K562 (cell line): ENCODE data around the gene HELZ2. TPM values are rescaled to one million over a fixed set of nuclear protein-coding genes. Genes with fewer than 3 reads are reported as not detected.

Source experiments
- ATAC-seq: fragments of 200-7000 bp; cut with Tn5 transposase; 3 replicates; pipeline ENCODE4 v1.9.1; 2020; ENCODE audit warnings: moderate library complexity
- BruUV-seq: library from RNA; stranded (reverse); fragments of 400-500 nt; replicated peaks from 2 replicates; lab custom pipeline; 2021; lab: Mats Ljungman, UMichigan
- CTCF ChIA-PET: fragments of 300-600 bp; formaldehyde crosslinking; extraction: SDS; loops from one replicate; lab custom pipeline; 2021; ENCODE audit warnings: low intra/inter-chr PET ratio; lab: Yijun Ruan, JAX
- POLR2A ChIA-PET: fragments of 300-600, 350-650 bp; sonication (Branson Sonifier 250); formaldehyde crosslinking; extraction: SDS; loops from one replicate; lab custom pipeline; 2021; ENCODE audit warnings: antibody characterized with exemption, inconsistent platforms; lab: Yijun Ruan, JAX
- DNase-seq, 4 experiments: peaks; one replicate each; pipeline versions ENCODE4 v3.0.0 to v3.0.0-alpha.2; 2011 to 2018; ENCODE audit warnings: low spot score in 3 of 4, mixed read lengths in 3 of 4; ENCODE audit errors: extremely low read depth in 1 of 4
- FAIRE-seq: peaks from 2 replicates; lab custom pipeline; 2011; peaks lifted over from hg19 to GRCh38; lab: Jason Lieb, UNC
- H2AFZ ChIP-seq: 2 replicates; pipeline ENCODE4 v1.6.0; 2011; ENCODE audit warnings: low read depth, low read length, control low read depth, inconsistent platforms
- H3K27ac ChIP-seq: fragments of 200-600 bp; 3 replicates; pipeline ENCODE4 v1.8.0; 2011; ENCODE audit warnings: low read depth, mild to moderate bottlenecking, control low read depth, inconsistent platforms, low read length, moderate library complexity, mixed read lengths; ENCODE audit errors: extremely low read depth
- H3K27me3 ChIP-seq, 2 experiments: fragments of 300-600 bp in 1 of 2; 2 replicates in 1 of 2; 3 replicates in 1 of 2; pipeline versions ENCODE4 v1.6.0 to v1.8.0; 2011; ENCODE audit warnings: inconsistent platforms in 2 of 2, low read length in 2 of 2, mild to moderate bottlenecking in 1 of 2, mixed read lengths in 1 of 2, moderate library complexity in 1 of 2; ENCODE audit not compliant: control insufficient read depth in 2 of 2, insufficient read depth in 2 of 2
- H3K36me3 ChIP-seq: fragments of 300-600 bp; 3 replicates; pipeline ENCODE4 v1.8.0; 2011; ENCODE audit warnings: mild to moderate bottlenecking, low read length, inconsistent platforms; ENCODE audit not compliant: control insufficient read depth, insufficient read depth
- H3K4me1 ChIP-seq, 2 experiments: fragments of 200-600 bp in 1 of 2; replicated peaks in 1 of 2; 2 replicates in 1 of 2; 3 replicates in 1 of 2; pipeline versions ENCODE4 v1.5.1 to v1.8.0; 2011; ENCODE audit warnings: inconsistent platforms in 2 of 2, low read length in 2 of 2, mild to moderate bottlenecking in 1 of 2, mixed read lengths in 1 of 2, moderate library complexity in 1 of 2; ENCODE audit not compliant: control insufficient read depth in 2 of 2, insufficient read depth in 2 of 2
- H3K4me2 ChIP-seq: 2 replicates; pipeline ENCODE4 v1.6.1; 2011; ENCODE audit warnings: low read length, control low read depth, inconsistent platforms, mixed read lengths; ENCODE audit not compliant: insufficient read depth
- H3K4me3 ChIP-seq: fragments of 200-600 bp; sonication (generic), shearing (Covaris generic); 2 replicates; pipeline ENCODE4 v1.5.1; 2016; ENCODE audit warnings: control low read depth, inconsistent platforms
- H3K79me2 ChIP-seq: fragments of 200-600 bp; 3 replicates; pipeline ENCODE4 v1.8.0; 2011; ENCODE audit warnings: low read length, inconsistent platforms; ENCODE audit not compliant: control insufficient read depth, insufficient read depth
- H3K9ac ChIP-seq, 2 experiments: 2 replicates each; pipeline versions ENCODE4 v1.6.0 to v1.6.1; 2011; ENCODE audit warnings: low read depth in 2 of 2, low read length in 2 of 2, control low read depth in 1 of 2, inconsistent platforms in 1 of 2, mild to moderate bottlenecking in 1 of 2, mixed read lengths in 1 of 2; ENCODE audit not compliant: insufficient read depth in 1 of 2
- H3K9me1 ChIP-seq: one replicate; pipeline ENCODE4 v1.6.0; 2011; ENCODE audit warnings: inconsistent platforms, mild to moderate bottlenecking, low read length, moderate library complexity; ENCODE audit not compliant: control insufficient read depth, insufficient read depth
- H3K9me3 ChIP-seq: replicated peaks from 2 replicates; pipeline ENCODE4 v1.5.1; 2011; ENCODE audit warnings: low read depth, low read length, inconsistent platforms; ENCODE audit not compliant: control insufficient read depth, insufficient read depth
- H4K20me1 ChIP-seq: replicated peaks from 2 replicates; pipeline ENCODE4 v1.6.1; 2011; ENCODE audit warnings: low read length, inconsistent platforms, mixed read lengths; ENCODE audit not compliant: control insufficient read depth, insufficient read depth
- CCNT2 ChIP-seq: IDR thresholded peaks from 2 replicates; pipeline ENCODE4 v1.6.1; 2011; ENCODE audit warnings: borderline replicate concordance, low read depth, mild to moderate bottlenecking, moderate library complexity, mixed read lengths, low read length; ENCODE audit not compliant: insufficient read length; ENCODE audit errors: extremely low read depth
- EP300 ChIP-seq: IDR thresholded peaks from 2 replicates; pipeline ENCODE4 v1.6.1; 2012; ENCODE audit warnings: low read length, improper control_type of control experiment
- JUN ChIP-seq, 2 experiments: sonication (generic) in 1 of 2; formaldehyde crosslinking in 1 of 2; IDR thresholded peaks; 2 replicates each; pipeline versions ENCODE4 v1.6.1 to v1.8.0; 2012 to 2022; ENCODE audit warnings: borderline replicate concordance in 2 of 2, mild to moderate bottlenecking in 2 of 2, improper control_type of control experiment in 1 of 2, low read depth in 1 of 2, low read length in 1 of 2, missing genetic modification reagents in 1 of 2
- MLX ChIP-seq, 2 experiments: fragments of 450-650 bp in 1 of 2; sonication (generic) in 1 of 2; formaldehyde crosslinking; conservative IDR thresholded peaks; 2 replicates each; pipeline versions ENCODE4 v1.4.0 to v1.8.1; 2020 to 2022; ENCODE audit warnings: mild to moderate bottlenecking in 1 of 2, missing genetic modification reagents in 1 of 2
- POLR2G ChIP-seq: fragments of 200-400 bp; formaldehyde crosslinking; IDR thresholded peaks from 2 replicates; pipeline ENCODE4 v1.6.1; 2017; ENCODE audit warnings: low read depth, mild to moderate bottlenecking, antibody characterized with exemption, low read length, moderate library complexity
- RERE ChIP-seq: sonication (generic); formaldehyde crosslinking; IDR thresholded peaks from 2 replicates; pipeline ENCODE4 v1.8.0; 2023; ENCODE audit warnings: missing genetic modification reagents, mild to moderate bottlenecking, borderline replicate concordance
- TAF1 ChIP-seq: IDR thresholded peaks from 2 replicates; pipeline ENCODE4 v1.6.1; 2011; ENCODE audit warnings: mild to moderate bottlenecking, low read length, moderate library complexity; ENCODE audit not compliant: insufficient read depth, control insufficient read depth, severe bottlenecking; ENCODE audit errors: extremely low read depth
- XRCC5 ChIP-seq: fragments of 200-400 bp; formaldehyde crosslinking; IDR thresholded peaks from 2 replicates; pipeline ENCODE4 v1.6.1; 2017; ENCODE audit warnings: low read depth, mild to moderate bottlenecking, low read length
- ZBTB33 ChIP-seq: sonication (generic); formaldehyde crosslinking; IDR thresholded peaks from 2 replicates; pipeline ENCODE4 v1.8.1; 2023; ENCODE audit warnings: mild to moderate bottlenecking, missing genetic modification reagents
- WGBS: fragments of 100-300 bp; shearing (Covaris generic); methylation state at CpG from one replicate; pipeline ENCODE4 v1.1.6; 2016; ENCODE audit warnings: low coverage, mixed read lengths; ENCODE audit not compliant: insufficient coverage; ENCODE audit errors: missing lambda C conversion rate; 5-methylcytosine and 5-hydroxymethylcytosine counted together
- in situ Hi-C: fragments of 300-500 bp; cut with MboI; formaldehyde crosslinking; loops from 4 replicates; pipeline ENCODE4 v1.15.0; 2018; ENCODE audit warnings: inconsistent platforms, mixed read lengths
- intact Hi-C: fragments of 100-400 bp; cut with micrococcal nuclease; formaldehyde crosslinking; loops from 2 replicates; pipeline ENCODE4 v1.14.2; 2022
- polyA plus RNA-seq, 8 experiments: library from polyadenylated mRNA; depleted of rRNA in 4 of 8; stranded (reverse) in 5 of 8; unstranded in 3 of 8; fragments of >200 nt; fragmentation: Nextera tagmentation in 2 of 8; fragmentation: Illumina TruSeq in 1 of 8; extraction: Ambion mirVana in 2 of 8; extraction: Trizol in 1 of 8; gene quantifications; 2 replicates each; pipeline versions ENCODE4 v1.2.1 to v1.2.3, GENCODE V29; 2011 to 2014; ENCODE audit warnings: inconsistent platforms in 1 of 8, missing spikeins in 1 of 8
- total RNA-seq, 7 experiments: library from RNA; depleted of rRNA in 6 of 7; stranded (reverse); fragments of >200 nt in 6 of 7; fragmentation: Illumina TruSeq in 2 of 7; extraction: Trizol in 2 of 7; gene quantifications; 2 replicates each; pipeline versions ENCODE4 v1.2.1 to v1.2.3, GENCODE V29; 2011 to 2021; ENCODE audit warnings: low replicate concordance in 1 of 7

HELZ2 gene
- total and polyA plus RNA-seq, 9 of the 15 experiments (the other 6 are each of a cell fraction or from before 2014, with no cell fraction given), result 0.03 to 7.8 (median 2.9) TPM; not detected in 1

GRCh38 chr20:63598479-63599395, 24.7 kb upstream of the HELZ2 start:
- ChIA-PET CTCF (no interaction called here), POLR2A (interaction anchor here (0.8 to 1.5 kb wide), 5 partner anchors 10 to 28 kb away, joined by 3 to 4 read pairs (median 3); partner anchors contain the start of gene GMEB2)
- intact Hi-C loops (no loop called here), in situ Hi-C loops (no loop called here)
- H3K27me3 ChIP-seq, result no peaks in the 10 kb centered on the region
- H3K4me1 ChIP-seq, result peaks cover 0 to 10% of the 10 kb centered on the region in 2 experiments; a peak in 2 of 5 replicates
- peak overlapping the region in 1 of 2 experiments; percentile 54; a peak in 1 of 4 replicates for H3K9ac ChIP-seq
- H3K4me2 ChIP-seq, result no peak overlapping the region
- no peaks in the 10 kb centered on the region for H3K9me3 ChIP-seq
- no peak overlapping the region for H3K4me3 ChIP-seq
- H3K36me3 ChIP-seq, result peaks cover 47% of the 10 kb centered on the region; the same call in 2 of the 3 replicates
- no peak overlapping the region for H3K27ac ChIP-seq
- no peak for ATAC-seq
- no peaks in the 10 kb centered on the region for H3K79me2 ChIP-seq
- H4K20me1 ChIP-seq, result no peaks in the 10 kb centered on the region
- FAIRE-seq, result no peak
- no peak for DNase-seq
- WGBS, result 76% methylated on average over 27 of the region's 33 CpGs
- peaks cover 9% of the 10 kb centered on the region for H3K9me1 ChIP-seq
- BruUV-seq, result no TSS peak
- H2AFZ ChIP-seq, result no peak overlapping the region
- TF ChIP-seq POLR2G, result 0 out of 2 replicates have a peak, but pooled peaks have one; percentile 47
- no peak for TF ChIP-seq EP300
- TF ChIP-seq RERE (CRISPR knock-in tag), result no peak
- TF ChIP-seq CCNT2, result no peak
- TF ChIP-seq XRCC5, result no peak
- no peak for TF ChIP-seq MLX (CRISPR knock-in tag; conservative IDR thresholded peaks at IDR 0.05)
- 0 out of 2 replicates have a peak, but pooled peaks have one; percentile 17 for TF ChIP-seq ZBTB33
- TF ChIP-seq JUN (IDR thresholded peaks at IDR 0.05; ENCODE audit: borderline replicate concordance, low read depth, low read length), result no peak
- no peak for TF ChIP-seq JUN (CRISPR knock-in tag; IDR thresholded peaks at IDR 0.05; ENCODE audit: borderline replicate concordance)
- TF ChIP-seq TAF1, result no peak
